H9 (cell line): ENCODE measurements around the gene PTCD2. TPM values are rescaled to one million over a fixed set of nuclear protein-coding genes. Genes with fewer than 3 reads are reported as not detected.

ENCODE experiments used
- DNase-seq: peaks from one replicate; pipeline ENCODE4 v3.0.0-alpha.2; 2017
- H2AFZ ChIP-seq: one replicate; pipeline ENCODE4 v1.6.1; 2013; ENCODE audit warnings: mild to moderate bottlenecking, low read length, control low read depth, moderate library complexity
- H2AK5ac ChIP-seq: 2 replicates; pipeline ENCODE4 v1.6.1; 2013; ENCODE audit warnings: low read length, control low read depth, mixed read lengths; ENCODE audit not compliant: insufficient read length
- H2BK120ac ChIP-seq: one replicate; pipeline ENCODE4 v1.6.1; 2013; ENCODE audit warnings: low read depth, mild to moderate bottlenecking, low read length, control low read depth, inconsistent platforms; ENCODE audit not compliant: poor library complexity, severe bottlenecking
- H2BK12ac ChIP-seq: 2 replicates; pipeline ENCODE4 v1.6.1; 2013; ENCODE audit warnings: low read length, control low read depth, mixed read lengths, low read depth; ENCODE audit not compliant: insufficient read length
- H2BK15ac ChIP-seq: 2 replicates; pipeline ENCODE4 v1.6.1; 2013; ENCODE audit warnings: low read depth, low read length, control low read depth
- H2BK20ac ChIP-seq: one replicate; pipeline ENCODE4 v1.6.1; 2013; ENCODE audit warnings: low read depth, mild to moderate bottlenecking, low read length, control low read depth, inconsistent platforms; ENCODE audit not compliant: poor library complexity, severe bottlenecking
- H2BK5ac ChIP-seq: 2 replicates; pipeline ENCODE4 v1.6.1; 2013; ENCODE audit warnings: low read length, control low read depth, mixed read lengths; ENCODE audit not compliant: insufficient read length
- H3K14ac ChIP-seq: 2 replicates; pipeline ENCODE4 v1.6.1; 2013; ENCODE audit warnings: low read length, control low read depth; ENCODE audit not compliant: insufficient read depth
- H3K18ac ChIP-seq: 2 replicates; pipeline ENCODE4 v1.6.1; 2013; ENCODE audit warnings: low read depth, mild to moderate bottlenecking, mixed read lengths, low read length, control low read depth; ENCODE audit not compliant: insufficient read length
- H3K23ac ChIP-seq: 2 replicates; pipeline ENCODE4 v1.6.1; 2013; ENCODE audit warnings: low read length, control low read depth, mixed read lengths, low read depth; ENCODE audit not compliant: insufficient read length
- H3K23me2 ChIP-seq: 2 replicates; pipeline ENCODE4 v1.6.1; 2013; ENCODE audit warnings: low read depth, mild to moderate bottlenecking, mixed read lengths, low read length, control low read depth; ENCODE audit not compliant: insufficient read length, poor library complexity, severe bottlenecking
- H3K27ac ChIP-seq: 2 replicates; pipeline ENCODE4 v1.5.1; 2013; ENCODE audit warnings: low read length, control low read depth, mixed read lengths, low read depth; ENCODE audit not compliant: insufficient read length
- H3K27me3 ChIP-seq: 2 replicates; pipeline ENCODE4 v1.6.1; 2013; ENCODE audit warnings: low read length, control low read depth, inconsistent platforms; ENCODE audit not compliant: insufficient read depth
- H3K4ac ChIP-seq: 2 replicates; pipeline ENCODE4 v1.6.1; 2013; ENCODE audit warnings: low read depth, mild to moderate bottlenecking, control low read depth, inconsistent platforms, low read length, moderate library complexity
- H3K4me1 ChIP-seq: 2 replicates; pipeline ENCODE4 v1.6.1; 2013; ENCODE audit warnings: low read length, control low read depth, inconsistent platforms; ENCODE audit not compliant: insufficient read depth
- H3K4me2 ChIP-seq: 2 replicates; pipeline ENCODE4 v1.6.1; 2013; ENCODE audit warnings: low read length, control low read depth, mixed read lengths; ENCODE audit not compliant: insufficient read length, insufficient read depth
- H3K56ac ChIP-seq: 2 replicates; pipeline ENCODE4 v1.6.1; 2013; ENCODE audit warnings: low read depth, mild to moderate bottlenecking, mixed read lengths, low read length, control low read depth; ENCODE audit not compliant: insufficient read length
- H3K79me1 ChIP-seq: 2 replicates; pipeline ENCODE4 v1.6.1; 2013; ENCODE audit warnings: low read depth, mild to moderate bottlenecking, moderate library complexity, low read length, control low read depth, inconsistent platforms; ENCODE audit not compliant: insufficient read depth, poor library complexity, severe bottlenecking
- H3K79me2 ChIP-seq: 2 replicates; pipeline ENCODE4 v1.6.1; 2013; ENCODE audit warnings: low read length, control low read depth, inconsistent platforms; ENCODE audit not compliant: insufficient read depth
- H3K9ac ChIP-seq: 2 replicates; pipeline ENCODE4 v1.6.1; 2013; ENCODE audit warnings: low read length, control low read depth, mixed read lengths; ENCODE audit not compliant: insufficient read length; ENCODE audit errors: extremely low read depth
- H3K9me3 ChIP-seq: one replicate; pipeline ENCODE4 v1.6.1; 2013; ENCODE audit warnings: low read depth, low read length, inconsistent platforms; ENCODE audit not compliant: control insufficient read depth
- H3T11ph ChIP-seq: one replicate; pipeline ENCODE4 v1.6.1; 2013; ENCODE audit warnings: mild to moderate bottlenecking, low read length, control low read depth, inconsistent platforms
- H4K20me1 ChIP-seq: one replicate; pipeline ENCODE4 v1.6.1; 2013; ENCODE audit not compliant: control insufficient read depth, insufficient read length, insufficient read depth
- H4K5ac ChIP-seq: 2 replicates; pipeline ENCODE4 v1.6.1; 2013; ENCODE audit warnings: low read depth, mild to moderate bottlenecking, mixed read lengths, low read length, control low read depth; ENCODE audit not compliant: insufficient read length
- H4K8ac ChIP-seq: replicated peaks from 2 replicates; pipeline ENCODE4 v1.6.1; 2013; ENCODE audit warnings: low read length, control low read depth, mixed read lengths, low read depth; ENCODE audit not compliant: insufficient read length
- H4K91ac ChIP-seq: 2 replicates; pipeline ENCODE4 v1.6.1; 2013; ENCODE audit warnings: low read depth, mild to moderate bottlenecking, moderate library complexity, mixed read lengths, low read length, control low read depth; ENCODE audit not compliant: insufficient read length
- H3K27ac Mint-ChIP-seq, 3 experiments: 2 replicates in 2 of 3; 3 replicates in 1 of 3; pipeline ENCODE4 v1.8.0; 2020 to 2021; ENCODE audit warnings: mixed read lengths in 3 of 3, mild to moderate bottlenecking in 1 of 3, moderate library complexity in 1 of 3
- H3K27me3 Mint-ChIP-seq: 2 replicates; pipeline ENCODE4 v1.8.0; 2021; ENCODE audit warnings: low read depth, mild to moderate bottlenecking, moderate library complexity, mixed read lengths
- H3K36me3 Mint-ChIP-seq, 3 experiments: 2 replicates in 2 of 3; 3 replicates in 1 of 3; pipeline ENCODE4 v1.8.0; 2020 to 2021; ENCODE audit warnings: low read depth in 3 of 3, mixed read lengths in 3 of 3; ENCODE audit not compliant: insufficient read depth in 1 of 3
- H3K4me1 Mint-ChIP-seq, 2 experiments: 2 replicates each; pipeline ENCODE4 v1.8.0; 2020; ENCODE audit warnings: mixed read lengths in 2 of 2
- H3K4me3 Mint-ChIP-seq, 2 experiments: 2 replicates in 1 of 2; 3 replicates in 1 of 2; pipeline ENCODE4 v1.8.0; 2020 to 2021; ENCODE audit warnings: mild to moderate bottlenecking in 2 of 2, mixed read lengths in 2 of 2, moderate library complexity in 1 of 2
- H3K9me3 Mint-ChIP-seq, 2 experiments: 2 replicates in 1 of 2; 3 replicates in 1 of 2; pipeline ENCODE4 v1.8.0; 2020; ENCODE audit warnings: mild to moderate bottlenecking in 2 of 2, mixed read lengths in 2 of 2, moderate library complexity in 1 of 2
- WGBS: extraction: QIAGEN DNeasy Blood & Tissue Kit; methylation state at CpG from one replicate; pipeline ENCODE4 v1.1.7; 2013; ENCODE audit warnings: missing lambda C conversion rate, low lambda C conversion rate, mixed read lengths; ENCODE audit not compliant: insufficient read length; ENCODE audit errors: extremely low coverage; 5-methylcytosine and 5-hydroxymethylcytosine counted together
- total RNA-seq: library from RNA; stranded (reverse); gene quantifications from 2 replicates; pipeline ENCODE4 v1.2.1, GENCODE V29; 2021
- TF ChIP-seq, protein P1 (sequence below): fragments of 200-600 bp; sonication (generic); conservative IDR thresholded peaks from 3 replicates; pipeline ENCODE4 v1.8.0; 2021; ENCODE audit warnings: antibody characterized with exemption, mild to moderate bottlenecking

The PTCD2 gene
- total RNA-seq, 1 experiment from 2014 or later = 12.7 TPM

DNA sequence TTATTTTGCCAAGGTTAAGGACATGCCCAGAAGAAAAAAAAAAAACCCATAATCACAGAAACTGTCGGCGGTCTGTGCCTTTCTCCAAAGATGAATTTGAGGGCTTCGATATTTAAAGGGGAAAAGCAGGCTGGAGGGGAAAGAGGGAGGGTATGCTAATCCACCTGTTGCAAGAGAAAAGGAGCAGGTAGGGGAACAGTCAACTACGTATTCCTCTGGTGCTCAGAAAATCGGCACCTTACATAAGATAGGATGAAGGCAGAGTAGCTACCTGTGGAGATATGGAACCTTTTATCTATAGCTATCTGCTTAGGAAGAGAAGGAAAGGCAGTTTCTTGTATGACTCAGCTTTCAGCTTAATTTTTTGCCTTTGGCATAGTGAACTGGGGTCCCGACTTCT lies 77.7 kb downstream of the PTCD2 start:
- Mint-ChIP-seq H3K27me3 (no peaks in the 10 kb centered on the region; the same call in 1 of the 2 replicates), H3K4me3 (no peak overlapping the region; a peak in 1 of 5 replicates), H3K9me3 (peaks cover 15 to 18% of the 10 kb centered on the region in 2 experiments), H3K4me1 (peaks cover 22 to 28% of the 10 kb centered on the region in 2 experiments), H3K36me3 (peaks cover 7 to 18% (median 9%) of the 10 kb centered on the region in 3 experiments; a peak in 6 of 7 replicates), H3K27ac (no peak overlapping the region)
- Histone ChIP-seq H3K18ac (no peak overlapping the region), H3T11ph (no peak overlapping the region), H3K4me1 (no peaks in the 10 kb centered on the region), H2BK12ac (no peak overlapping the region), H2BK15ac (no peak overlapping the region), H3K9ac (no peak overlapping the region), H2BK20ac (no peak overlapping the region), H3K23ac (no peak overlapping the region), H2BK5ac (no peak overlapping the region), H3K79me2 (no peaks in the 10 kb centered on the region), H4K8ac (no peak overlapping the region), H3K56ac (no peak overlapping the region), H3K23me2 (no peaks in the 10 kb centered on the region), H2AFZ (no peak overlapping the region), H4K20me1 (no peaks in the 10 kb centered on the region), H3K9me3 (no peaks in the 10 kb centered on the region), H4K91ac (no peak overlapping the region), H2BK120ac (no peak overlapping the region), H3K4ac (no peak overlapping the region), H3K27ac (no peak overlapping the region), H3K14ac (no peak overlapping the region), H3K27me3 (no peaks in the 10 kb centered on the region), H4K5ac (no peak overlapping the region), H3K79me1 (no peaks in the 10 kb centered on the region), H2AK5ac (no peak overlapping the region), H3K4me2 (no peak overlapping the region)
- DNase-seq = no peak
- TF ChIP-seq, protein P1, sequence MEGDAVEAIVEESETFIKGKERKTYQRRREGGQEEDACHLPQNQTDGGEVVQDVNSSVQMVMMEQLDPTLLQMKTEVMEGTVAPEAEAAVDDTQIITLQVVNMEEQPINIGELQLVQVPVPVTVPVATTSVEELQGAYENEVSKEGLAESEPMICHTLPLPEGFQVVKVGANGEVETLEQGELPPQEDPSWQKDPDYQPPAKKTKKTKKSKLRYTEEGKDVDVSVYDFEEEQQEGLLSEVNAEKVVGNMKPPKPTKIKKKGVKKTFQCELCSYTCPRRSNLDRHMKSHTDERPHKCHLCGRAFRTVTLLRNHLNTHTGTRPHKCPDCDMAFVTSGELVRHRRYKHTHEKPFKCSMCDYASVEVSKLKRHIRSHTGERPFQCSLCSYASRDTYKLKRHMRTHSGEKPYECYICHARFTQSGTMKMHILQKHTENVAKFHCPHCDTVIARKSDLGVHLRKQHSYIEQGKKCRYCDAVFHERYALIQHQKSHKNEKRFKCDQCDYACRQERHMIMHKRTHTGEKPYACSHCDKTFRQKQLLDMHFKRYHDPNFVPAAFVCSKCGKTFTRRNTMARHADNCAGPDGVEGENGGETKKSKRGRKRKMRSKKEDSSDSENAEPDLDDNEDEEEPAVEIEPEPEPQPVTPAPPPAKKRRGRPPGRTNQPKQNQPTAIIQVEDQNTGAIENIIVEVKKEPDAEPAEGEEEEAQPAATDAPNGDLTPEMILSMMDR = no peak
- WGBS = no CpG with 5 or more reads among the region's 6 CpGs
